ENCODE results near the gene ZNF502. TPM values are rescaled to one million over a fixed set of nuclear protein-coding genes. Genes with fewer than 3 reads are reported as not detected.

Gene ZNF502
- total and polyA plus RNA-seq, 2 of the 13 experiments (the other 11 are each of a cell fraction or from before 2014, with no cell fraction given), result not detected

GRCh38 chr3:44761424-44762169 lies 49.1 kb downstream of the ZNF502 start, which contains the start of the genes KIAA1143 and KIF15 (continued):
- TF ChIP-seq DMTF1 (CRISPR knock-in tag; IDR thresholded peaks at IDR 0.05), result no peak
- TF ChIP-seq HINFP (CRISPR knock-in tag; IDR thresholded peaks at IDR 0.05; ENCODE audit: low read depth), result peak; percentile 88
- peak; percentile 35; the same call in 1 of the 2 replicates for TF ChIP-seq NR1H2 (CRISPR knock-in tag; IDR thresholded peaks at IDR 0.05; ENCODE audit: borderline replicate concordance, low read depth)
- no peak for TF ChIP-seq MBD4 (IDR thresholded peaks at IDR 0.05; ENCODE audit: borderline replicate concordance, low read length)
- TF ChIP-seq ZSCAN5A (CRISPR knock-in tag; IDR thresholded peaks at IDR 0.05; ENCODE audit: borderline replicate concordance), result no peak
- TF ChIP-seq ZNF138 (CRISPR knock-in tag; IDR thresholded peaks at IDR 0.05; ENCODE audit: low read depth), result no peak
- no peak for TF ChIP-seq SMARCE1 (IDR thresholded peaks at IDR 0.05; ENCODE audit: borderline replicate concordance)
- TF ChIP-seq NFKB2 (CRISPR knock-in tag; IDR thresholded peaks at IDR 0.05; ENCODE audit: borderline replicate concordance), result peak; percentile 89; the same call in 1 of the 2 replicates
- peak; percentile 81; the same call in 1 of the 2 replicates for TF ChIP-seq ZNF709 (CRISPR knock-in tag; IDR thresholded peaks at IDR 0.05)
- peak; percentile 80 for TF ChIP-seq ZNF143 (CRISPR knock-in tag; IDR thresholded peaks at IDR 0.05)
- no peak for TF ChIP-seq RBM22 (optimal IDR thresholded peaks at IDR 0.05; ENCODE audit: low read length)
- peak; percentile 75; the same call in 1 of the 2 replicates for TF ChIP-seq SALL2 (CRISPR knock-in tag; IDR thresholded peaks at IDR 0.05)
- TF ChIP-seq ETV6 (CRISPR knock-in tag; conservative IDR thresholded peaks at IDR 0.05), result no peak
- TF ChIP-seq ZNF567 (CRISPR knock-in tag; IDR thresholded peaks at IDR 0.05; ENCODE audit: borderline replicate concordance), result peak; percentile 57; the same call in 1 of the 2 replicates
- peak; percentile 99 for TF ChIP-seq E2F5 (CRISPR knock-in tag; conservative IDR thresholded peaks at IDR 0.05)
- no peak; the same call in 1 of the 2 replicates for TF ChIP-seq SKIL (CRISPR knock-in tag; IDR thresholded peaks at IDR 0.05; ENCODE audit: borderline replicate concordance)
- TF ChIP-seq ZNF737 (CRISPR knock-in tag; IDR thresholded peaks at IDR 0.05; ENCODE audit: borderline replicate concordance), result no peak
- TF ChIP-seq ATF3 (CRISPR knock-in tag; IDR thresholded peaks at IDR 0.05), result 0 out of 2 replicates have a peak, but pooled peaks have one; percentile 20
- 0 out of 2 replicates have a peak, but pooled peaks have one; percentile 32 for TF ChIP-seq RBAK (CRISPR knock-in tag; IDR thresholded peaks at IDR 0.05)
- TF ChIP-seq JUN (CRISPR knock-in tag; IDR thresholded peaks at IDR 0.05), result no peak

Data from HepG2 (cell line).